ENCODE results near the gene EI24.

DNA sequence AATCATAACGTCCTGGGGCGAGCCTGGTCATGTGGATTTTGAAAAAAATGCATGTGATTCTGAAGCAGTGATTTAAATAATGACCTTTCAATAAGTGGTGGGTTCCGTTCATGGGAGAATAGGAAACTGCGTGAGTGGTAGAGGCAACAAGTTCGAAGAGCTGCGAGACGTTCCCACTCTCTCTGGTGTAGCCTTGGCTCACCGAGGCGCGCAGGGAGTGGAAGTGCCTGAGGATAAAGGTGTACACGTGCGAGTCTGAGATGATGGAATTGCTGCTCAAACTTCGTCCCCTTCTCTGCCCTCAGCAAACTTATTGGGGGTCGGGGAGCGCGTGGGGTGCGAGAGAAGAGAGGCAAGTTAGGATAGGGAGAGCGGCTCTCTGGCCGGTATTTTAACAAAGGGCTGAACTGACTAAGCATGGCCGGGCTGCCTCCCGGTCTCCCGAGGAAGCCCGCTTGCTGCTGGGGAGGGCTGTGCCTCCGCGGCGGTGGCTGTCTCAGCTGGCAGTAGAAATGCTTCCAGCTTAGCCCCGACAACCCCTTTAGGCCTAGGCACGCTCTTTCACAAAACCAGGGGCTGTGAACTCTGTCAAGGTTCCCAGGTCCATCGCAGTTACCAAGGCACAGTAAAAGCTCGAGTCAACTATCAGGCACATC is 22.5 kb downstream of the EI24 start:
- TF ChIP-seq, protein P1, sequence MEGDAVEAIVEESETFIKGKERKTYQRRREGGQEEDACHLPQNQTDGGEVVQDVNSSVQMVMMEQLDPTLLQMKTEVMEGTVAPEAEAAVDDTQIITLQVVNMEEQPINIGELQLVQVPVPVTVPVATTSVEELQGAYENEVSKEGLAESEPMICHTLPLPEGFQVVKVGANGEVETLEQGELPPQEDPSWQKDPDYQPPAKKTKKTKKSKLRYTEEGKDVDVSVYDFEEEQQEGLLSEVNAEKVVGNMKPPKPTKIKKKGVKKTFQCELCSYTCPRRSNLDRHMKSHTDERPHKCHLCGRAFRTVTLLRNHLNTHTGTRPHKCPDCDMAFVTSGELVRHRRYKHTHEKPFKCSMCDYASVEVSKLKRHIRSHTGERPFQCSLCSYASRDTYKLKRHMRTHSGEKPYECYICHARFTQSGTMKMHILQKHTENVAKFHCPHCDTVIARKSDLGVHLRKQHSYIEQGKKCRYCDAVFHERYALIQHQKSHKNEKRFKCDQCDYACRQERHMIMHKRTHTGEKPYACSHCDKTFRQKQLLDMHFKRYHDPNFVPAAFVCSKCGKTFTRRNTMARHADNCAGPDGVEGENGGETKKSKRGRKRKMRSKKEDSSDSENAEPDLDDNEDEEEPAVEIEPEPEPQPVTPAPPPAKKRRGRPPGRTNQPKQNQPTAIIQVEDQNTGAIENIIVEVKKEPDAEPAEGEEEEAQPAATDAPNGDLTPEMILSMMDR (IDR thresholded peaks at IDR 0.05; ENCODE audit: poor library complexity) = no peak
- TF ChIP-seq EZH2phosphoT487 (IDR thresholded peaks at IDR 0.05; ENCODE audit: low read depth, severe bottlenecking, unreplicated experiment) (no peak), EZH2 (IDR thresholded peaks at IDR 0.05; ENCODE audit: borderline replicate concordance) (no peak)
